ENCODE results near the gene XYLT1.

The XYLT1 gene

GRCh38 chr16:17215936-17216335 lies 254.8 kb downstream of the XYLT1 start:
- Histone ChIP-seq H3K4me1 (ENCODE audit: insufficient read depth, low read length) (no peaks in the 10 kb centered on the region; the same call in 1 of the 2 replicates), H3K36me3 (ENCODE audit: insufficient read depth, low read length) (no peaks in the 10 kb centered on the region), H3K9ac (ENCODE audit: low read depth, low read length) (no peak overlapping the region), H3K9me3 (ENCODE audit: control insufficient read depth, insufficient read depth, low read length) (no peaks in the 10 kb centered on the region)

GRCh38 chr16:17215306-17215705 lies 255.5 kb downstream of the XYLT1 start:
- Histone ChIP-seq H3K4me1 (ENCODE audit: insufficient read depth, low read length) (no peaks in the 10 kb centered on the region; the same call in 1 of the 2 replicates), H3K9me3 (ENCODE audit: control insufficient read depth, insufficient read depth, low read length) (no peaks in the 10 kb centered on the region), H3K9ac (ENCODE audit: low read depth, low read length) (no peak overlapping the region), H3K36me3 (ENCODE audit: insufficient read depth, low read length) (no peaks in the 10 kb centered on the region)

GRCh38 chr16:17213974-17214373 lies 256.8 kb downstream of the XYLT1 start:
- Histone ChIP-seq H3K4me1 (ENCODE audit: insufficient read depth, low read length) (no peaks in the 10 kb centered on the region; the same call in 1 of the 2 replicates), H3K9me3 (ENCODE audit: control insufficient read depth, insufficient read depth, low read length) (no peaks in the 10 kb centered on the region), H3K36me3 (ENCODE audit: insufficient read depth, low read length) (no peaks in the 10 kb centered on the region), H3K9ac (ENCODE audit: low read depth, low read length) (no peak overlapping the region)

- H3K9me3 ChIP-seq (ENCODE audit: control insufficient read depth, insufficient read depth, low read length): no peaks in the 10 kb centered on the region
- H3K36me3 ChIP-seq (ENCODE audit: insufficient read depth, low read length): no peaks in the 10 kb centered on the region
- H3K4me1 ChIP-seq (ENCODE audit: insufficient read depth, low read length): no peaks in the 10 kb centered on the region; the same call in 1 of the 2 replicates
- no peak overlapping the region for H3K9ac ChIP-seq (ENCODE audit: low read depth, low read length)
Measured at GRCh38 chr16:17213025-17213424, 257.7 kb downstream of the XYLT1 start.

GRCh38 chr16:17212606-17213005 lies 258.2 kb downstream of the XYLT1 start:
- H3K9ac ChIP-seq (ENCODE audit: low read depth, low read length): no peak overlapping the region
- no peaks in the 10 kb centered on the region; the same call in 1 of the 2 replicates for H3K4me1 ChIP-seq (ENCODE audit: insufficient read depth, low read length)
- H3K36me3 ChIP-seq (ENCODE audit: insufficient read depth, low read length): no peaks in the 10 kb centered on the region
- no peaks in the 10 kb centered on the region for H3K9me3 ChIP-seq (ENCODE audit: control insufficient read depth, insufficient read depth, low read length)

- Histone ChIP-seq H3K9ac (ENCODE audit: low read depth, low read length) (no peak overlapping the region), H3K9me3 (ENCODE audit: control insufficient read depth, insufficient read depth, low read length) (no peaks in the 10 kb centered on the region), H3K4me1 (ENCODE audit: insufficient read depth, low read length) (no peaks in the 10 kb centered on the region; the same call in 1 of the 2 replicates), H3K36me3 (ENCODE audit: insufficient read depth, low read length) (no peaks in the 10 kb centered on the region)
Measured at GRCh38 chr16:17211797-17212196, 259.0 kb downstream of the XYLT1 start.

GRCh38 chr16:17206712-17207111 lies 264.0 kb downstream of the XYLT1 start:
- H3K4me1 ChIP-seq (ENCODE audit: insufficient read depth, low read length): peaks cover 5% of the 10 kb centered on the region; the same call in 1 of the 2 replicates

GRCh38 chr16:17205279-17206211 lies 265.2 kb downstream of the XYLT1 start:
- H3K4me1 ChIP-seq (ENCODE audit: insufficient read depth, low read length): peaks cover 5% of the 10 kb centered on the region; the same call in 1 of the 2 replicates
- no peak overlapping the region for H3K9ac ChIP-seq (ENCODE audit: low read depth, low read length)
- no peaks in the 10 kb centered on the region for H3K9me3 ChIP-seq (ENCODE audit: control insufficient read depth, insufficient read depth, low read length)
- H3K36me3 ChIP-seq (ENCODE audit: insufficient read depth, low read length): no peaks in the 10 kb centered on the region

More at GRCh38 chr16:17206712-17207111, 264.0 kb downstream of the XYLT1 start:
- Histone ChIP-seq H3K36me3 (ENCODE audit: insufficient read depth, low read length) (no peaks in the 10 kb centered on the region), H3K9me3 (ENCODE audit: control insufficient read depth, insufficient read depth, low read length) (no peaks in the 10 kb centered on the region), H3K9ac (ENCODE audit: low read depth, low read length) (no peak overlapping the region)

GRCh38 chr16:17204644-17205043 lies 266.1 kb downstream of the XYLT1 start:
- Histone ChIP-seq H3K9ac (ENCODE audit: low read depth, low read length) (no peak overlapping the region; the same call in 1 of the 2 replicates), H3K9me3 (ENCODE audit: control insufficient read depth, insufficient read depth, low read length) (no peaks in the 10 kb centered on the region), H3K36me3 (ENCODE audit: insufficient read depth, low read length) (no peaks in the 10 kb centered on the region), H3K4me1 (ENCODE audit: insufficient read depth, low read length) (peaks cover 5% of the 10 kb centered on the region; the same call in 1 of the 2 replicates)

GRCh38 chr16:17204206-17204605 lies 266.6 kb downstream of the XYLT1 start:
- H3K9me3 ChIP-seq (ENCODE audit: control insufficient read depth, insufficient read depth, low read length): no peaks in the 10 kb centered on the region
- H3K9ac ChIP-seq (ENCODE audit: low read depth, low read length): no peak overlapping the region
- peaks cover 5% of the 10 kb centered on the region; the same call in 1 of the 2 replicates for H3K4me1 ChIP-seq (ENCODE audit: insufficient read depth, low read length)
- no peaks in the 10 kb centered on the region for H3K36me3 ChIP-seq (ENCODE audit: insufficient read depth, low read length)

GRCh38 chr16:17203424-17203823 lies 267.3 kb downstream of the XYLT1 start:
- no peaks in the 10 kb centered on the region for H3K36me3 ChIP-seq (ENCODE audit: insufficient read depth, low read length)
- no peaks in the 10 kb centered on the region for H3K9me3 ChIP-seq (ENCODE audit: control insufficient read depth, insufficient read depth, low read length)
- no peak overlapping the region for H3K9ac ChIP-seq (ENCODE audit: low read depth, low read length)
- H3K4me1 ChIP-seq (ENCODE audit: insufficient read depth, low read length): peaks cover 5% of the 10 kb centered on the region; the same call in 1 of the 2 replicates

- H3K4me1 ChIP-seq (ENCODE audit: insufficient read depth, low read length): no peaks in the 10 kb centered on the region
- H3K9ac ChIP-seq (ENCODE audit: low read depth, low read length): no peak overlapping the region
- no peaks in the 10 kb centered on the region for H3K9me3 ChIP-seq (ENCODE audit: control insufficient read depth, insufficient read depth, low read length)
- no peaks in the 10 kb centered on the region for H3K36me3 ChIP-seq (ENCODE audit: insufficient read depth, low read length)
Measured at GRCh38 chr16:17199135-17199534, 271.6 kb downstream of the XYLT1 start.

- Histone ChIP-seq H3K4me1 (ENCODE audit: insufficient read depth, low read length) (no peaks in the 10 kb centered on the region), H3K9ac (ENCODE audit: low read depth, low read length) (no peak overlapping the region), H3K36me3 (ENCODE audit: insufficient read depth, low read length) (no peaks in the 10 kb centered on the region), H3K9me3 (ENCODE audit: control insufficient read depth, insufficient read depth, low read length) (no peaks in the 10 kb centered on the region)
Measured at GRCh38 chr16:17196526-17196925, 274.2 kb downstream of the XYLT1 start.

GRCh38 chr16:17194190-17194780 lies 276.5 kb downstream of the XYLT1 start:
- Histone ChIP-seq H3K9ac (ENCODE audit: low read depth, low read length) (no peak overlapping the region), H3K36me3 (ENCODE audit: insufficient read depth, low read length) (no peaks in the 10 kb centered on the region), H3K9me3 (ENCODE audit: control insufficient read depth, insufficient read depth, low read length) (no peaks in the 10 kb centered on the region), H3K4me1 (ENCODE audit: insufficient read depth, low read length) (no peaks in the 10 kb centered on the region)
